ENCODE data around the gene PTPRN2.

Gene PTPRN2

DNA sequence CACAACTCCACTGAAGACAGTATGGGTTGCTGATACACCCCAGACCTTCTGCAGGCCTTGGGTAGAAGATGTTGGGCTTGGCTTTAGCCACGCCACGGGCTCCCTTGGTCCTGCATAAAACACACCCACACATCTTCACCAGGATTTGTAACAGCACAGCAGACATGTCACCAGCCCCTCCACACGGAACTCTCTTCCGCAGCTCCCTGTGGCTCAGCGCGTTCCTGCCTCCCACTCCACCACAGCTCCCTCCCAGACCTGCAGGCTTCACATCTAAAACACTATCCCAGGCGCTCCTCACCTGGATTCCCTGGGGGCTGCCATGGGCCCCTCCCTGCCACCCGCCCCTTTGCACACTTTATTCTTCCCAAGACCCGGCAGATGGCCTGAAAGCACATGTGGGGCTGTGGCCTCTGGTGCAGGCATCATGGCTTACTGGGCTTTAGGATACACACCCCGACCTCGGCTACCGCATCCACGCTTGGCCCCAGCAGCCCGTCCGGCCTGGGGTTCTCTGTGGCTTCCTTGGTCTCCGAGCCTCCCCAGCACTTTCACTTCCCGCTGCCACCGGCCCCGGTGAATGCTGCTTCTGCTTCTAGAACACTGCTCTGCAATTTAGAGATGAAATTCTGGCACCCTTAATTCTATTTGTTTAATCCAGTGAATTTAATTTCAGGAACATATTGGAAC lies 818.0 kb downstream of the PTPRN2 start:
- DNase-seq, result no peak

DNA sequence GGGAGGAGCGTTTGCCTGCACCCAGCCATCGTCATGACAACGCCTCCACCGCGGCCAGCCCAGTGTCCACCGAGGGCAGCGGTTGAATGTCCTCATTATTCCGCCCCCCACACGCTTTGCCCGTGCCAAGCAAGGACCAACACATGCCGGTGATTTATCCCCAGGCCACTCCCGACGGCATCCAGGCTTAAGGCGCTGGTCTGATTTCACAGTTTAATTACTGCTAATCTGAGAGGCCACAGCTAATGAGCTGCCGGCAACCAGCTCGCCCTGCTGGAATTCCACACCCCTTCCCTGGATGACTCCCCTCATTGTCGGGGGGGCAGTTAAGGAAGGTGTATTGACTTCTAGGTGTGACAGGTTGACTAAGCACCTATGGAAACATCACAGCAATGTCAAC lies 818.5 kb downstream of the PTPRN2 start:
- peak; percentile 36 for DNase-seq

DNA sequence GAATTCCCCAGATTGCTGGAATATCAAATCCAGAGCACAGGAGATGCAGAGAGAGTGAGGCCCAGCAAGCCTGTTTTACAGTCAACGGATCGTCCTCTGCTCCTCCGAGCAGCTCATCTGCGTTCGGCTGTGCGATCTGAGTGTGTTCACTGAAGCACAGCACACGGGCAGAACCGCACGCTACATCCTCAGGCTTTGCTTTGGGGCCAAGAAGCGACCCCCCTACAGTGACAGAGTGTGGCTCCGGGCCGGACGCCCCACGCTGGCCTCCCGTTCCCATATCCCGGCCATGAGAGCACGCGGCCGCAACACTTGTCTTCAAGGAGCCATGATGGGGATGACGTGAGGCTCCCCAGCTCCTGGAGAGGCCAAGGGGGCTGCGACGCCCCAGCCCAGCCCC lies 819.4 kb downstream of the PTPRN2 start:
- no peak for DNase-seq

DNA sequence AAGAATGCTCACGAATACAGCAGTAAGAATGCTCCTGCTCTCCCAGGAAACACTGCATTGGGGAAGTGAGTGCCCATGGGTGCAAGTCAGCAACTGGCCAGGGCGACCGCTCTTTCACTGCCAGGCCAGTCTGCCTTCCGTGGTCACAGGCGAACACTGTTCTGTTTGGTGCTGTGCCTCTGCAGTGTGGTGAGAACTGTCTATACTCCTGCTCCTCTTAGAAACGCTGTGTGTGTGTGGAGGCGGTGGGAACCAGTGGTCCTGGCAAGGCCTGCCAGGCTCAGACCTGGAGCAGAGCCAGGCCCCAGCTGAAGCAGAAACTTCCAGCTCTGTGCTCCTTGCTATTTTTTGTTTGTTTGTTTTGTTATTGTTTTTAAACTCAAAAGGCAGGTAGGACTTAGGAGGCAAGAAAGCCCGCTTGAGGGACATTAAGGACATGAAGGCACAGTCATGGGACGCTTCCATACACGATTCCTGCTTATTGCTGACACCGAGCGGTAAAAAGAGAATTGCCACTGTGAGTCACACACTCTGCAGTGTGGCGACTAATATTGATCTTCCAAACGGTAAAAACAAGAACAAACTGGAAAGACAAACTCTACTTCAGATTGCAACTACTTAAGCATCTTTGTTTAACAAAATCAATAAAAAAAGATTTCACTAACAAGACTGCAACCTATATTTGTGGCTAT lies 820.0 kb downstream of the PTPRN2 start:
- no peak for DNase-seq

DNA sequence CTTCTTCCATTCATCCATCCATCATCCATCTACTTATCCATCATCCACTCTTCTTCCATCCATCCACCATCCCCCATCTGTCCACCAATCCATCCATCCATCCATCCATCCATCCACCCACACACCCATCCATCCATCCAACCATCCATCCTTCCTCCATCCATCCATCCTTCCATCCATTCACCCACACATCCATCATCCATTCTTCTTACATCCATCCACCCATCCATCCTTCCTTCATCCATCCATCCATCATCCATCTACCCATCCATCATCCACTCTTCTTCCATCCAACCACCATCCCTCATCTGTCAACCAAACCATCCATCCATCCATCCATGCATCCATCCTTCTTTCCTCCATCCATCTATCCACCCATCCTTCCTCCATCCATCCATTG lies 821.5 kb downstream of the PTPRN2 start:
- DNase-seq, result no peak

DNA sequence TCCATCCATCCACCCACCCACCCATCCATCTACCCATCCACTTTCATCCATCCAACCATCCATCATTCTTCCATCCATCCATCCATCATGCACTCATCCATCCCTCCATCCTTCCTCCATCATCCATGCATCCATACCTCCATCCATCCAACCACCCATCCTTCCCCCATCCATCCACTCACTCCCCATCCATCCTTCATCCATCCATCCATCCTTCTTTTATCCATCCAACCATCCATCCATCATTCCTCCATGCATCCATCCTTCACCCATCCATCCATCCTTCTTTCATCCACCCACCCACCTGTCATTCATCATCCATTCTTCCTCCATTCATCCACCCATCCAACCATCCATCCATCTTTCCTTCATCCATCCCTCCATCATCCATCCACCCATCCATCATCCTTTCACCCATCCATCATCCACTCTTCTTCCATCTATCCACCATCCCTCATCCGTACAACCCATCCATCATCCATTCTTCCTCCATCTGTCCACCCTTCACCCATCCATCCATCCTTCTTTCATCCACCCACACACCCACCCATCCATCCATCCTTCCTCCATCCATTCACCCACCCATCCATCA lies 822.6 kb downstream of the PTPRN2 start:
- no peak for DNase-seq

DNA sequence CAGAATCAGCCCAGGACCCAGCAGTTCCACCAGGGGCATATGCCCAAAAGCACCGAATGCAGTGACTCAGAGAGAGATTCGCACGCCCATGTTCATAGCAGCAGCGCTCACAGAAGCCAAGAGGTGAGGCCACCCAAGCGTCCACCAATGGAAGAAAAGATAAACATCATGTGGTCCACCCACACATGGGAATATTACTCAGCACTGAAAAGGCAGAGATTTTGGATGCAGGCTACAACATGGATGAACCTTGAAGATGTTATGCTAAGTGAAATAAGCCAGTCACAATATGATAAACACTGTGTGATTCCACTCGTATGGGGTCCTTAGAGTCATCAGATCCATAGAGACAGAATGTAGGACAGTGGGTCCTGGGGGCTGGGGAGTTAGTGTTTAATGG lies 823.4 kb downstream of the PTPRN2 start:
- DNase-seq, result no peak

DNA sequence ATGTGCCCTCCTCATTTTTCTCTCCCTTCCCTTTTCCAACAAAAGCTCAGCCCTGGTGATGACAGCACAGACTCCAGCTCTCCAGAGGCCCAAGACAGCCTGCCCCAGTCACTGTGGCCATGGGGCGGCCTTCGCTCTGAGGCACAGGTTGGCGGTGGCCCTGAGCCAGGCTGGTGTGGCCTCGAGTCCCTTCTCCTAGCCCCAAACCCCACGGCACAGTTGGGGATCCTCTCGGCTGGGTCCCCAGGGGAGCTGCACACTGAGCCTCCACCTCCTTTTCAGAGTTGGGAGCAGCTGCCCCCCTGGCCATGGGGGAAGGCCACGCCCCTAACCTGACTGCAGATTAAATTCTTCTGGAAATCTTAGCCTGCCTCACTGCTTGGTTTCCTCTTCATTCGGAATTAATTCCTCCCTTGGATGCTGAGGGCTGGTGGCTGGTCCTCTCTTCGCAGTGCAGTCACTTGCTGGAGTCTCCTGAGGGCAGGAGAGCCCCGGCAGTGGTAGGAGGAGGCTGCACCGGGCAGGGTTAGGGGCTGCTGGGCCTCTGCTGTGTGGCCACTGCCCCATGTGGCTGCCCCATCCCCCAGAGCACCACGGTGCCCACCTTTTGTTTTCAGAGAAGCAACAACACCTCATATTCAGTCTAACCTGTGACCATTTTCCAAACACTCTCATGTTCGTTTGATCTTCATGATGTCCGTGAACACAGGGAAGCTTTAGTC lies 824.2 kb downstream of the PTPRN2 start:
- DNase-seq, result no peak

DNA sequence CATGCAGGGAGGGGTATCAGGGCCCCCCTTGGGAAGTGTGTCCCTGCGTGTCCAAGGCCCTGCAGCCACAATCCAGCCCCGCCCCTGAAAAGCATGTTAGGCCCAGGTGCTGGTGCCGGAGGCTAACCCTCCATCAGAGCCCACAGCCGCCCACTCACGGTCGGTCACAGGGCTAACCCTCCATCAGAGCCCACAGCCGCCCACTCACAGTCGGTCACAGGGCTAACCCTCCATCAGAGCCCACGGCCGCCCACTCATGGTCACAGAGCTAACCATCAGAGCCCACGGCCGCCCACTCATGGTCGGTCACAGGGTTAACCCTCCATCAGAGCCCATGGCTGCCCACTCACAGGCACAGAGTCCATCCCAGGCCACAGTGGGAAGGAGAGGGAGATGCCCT lies 824.8 kb downstream of the PTPRN2 start:
- DNase-seq, result no peak

DNA sequence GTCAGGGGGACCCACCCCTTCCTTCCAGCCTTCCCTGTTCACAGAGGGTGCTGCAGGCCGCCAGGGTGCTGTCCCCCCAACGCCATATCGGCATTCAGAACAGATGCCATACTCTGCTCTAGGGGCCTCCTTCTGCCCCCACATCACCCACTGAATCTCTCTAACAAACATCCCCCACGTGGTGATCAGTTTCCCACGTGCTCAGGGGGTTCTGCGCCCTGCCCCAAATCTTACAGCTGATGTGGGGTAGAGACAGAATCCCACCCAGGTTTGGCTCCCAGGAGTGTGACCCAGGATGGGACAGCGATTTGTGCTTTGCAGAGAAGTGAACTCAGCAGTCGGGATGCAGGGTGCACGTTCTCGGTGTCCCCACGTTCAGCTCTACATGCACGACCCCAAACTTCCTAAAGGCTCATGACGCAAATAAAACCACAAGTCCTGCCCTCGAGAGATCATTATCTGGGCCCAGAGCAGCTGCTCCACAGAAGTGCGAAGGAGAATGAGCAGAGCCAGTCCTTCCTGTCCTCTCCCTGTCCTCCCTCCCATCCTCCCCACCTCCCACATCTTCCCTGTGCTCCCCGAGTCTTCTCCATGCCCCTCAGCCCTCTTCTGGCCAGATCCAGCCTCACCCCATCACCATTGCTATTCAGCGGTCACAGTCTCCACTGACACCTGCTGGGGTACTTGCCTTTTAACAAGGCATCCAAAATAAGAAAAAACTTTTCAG lies 827.5 kb downstream of the PTPRN2 start:
- DNase-seq, result no peak

DNA sequence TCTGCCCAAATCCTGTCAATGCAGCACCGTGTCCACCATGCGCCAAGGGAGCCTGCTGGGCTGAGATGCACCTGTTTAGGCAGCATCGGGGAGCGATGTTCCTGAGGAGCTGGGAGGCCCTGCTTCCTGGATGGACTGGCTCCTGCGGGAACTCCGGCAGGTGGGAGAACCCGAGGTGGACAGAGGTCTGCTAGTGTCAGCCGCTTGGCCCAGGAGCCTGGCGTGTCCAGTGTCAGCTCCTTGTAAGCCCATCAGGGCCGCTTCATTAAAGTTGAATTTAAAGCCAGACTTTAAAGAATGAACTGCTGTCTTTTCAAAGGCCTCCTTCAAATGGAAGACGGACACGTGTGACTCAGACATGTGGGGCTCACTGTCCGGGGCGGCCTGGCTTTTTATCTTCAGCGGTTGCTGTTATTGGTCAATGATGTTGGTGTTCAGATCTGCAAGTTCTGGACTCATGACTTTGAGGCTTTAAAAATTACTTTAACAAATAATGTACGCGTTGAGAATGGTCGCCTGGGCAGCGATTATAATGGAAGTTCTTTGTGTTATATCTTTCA lies 828.3 kb downstream of the PTPRN2 start:
- no peak for DNase-seq

DNA sequence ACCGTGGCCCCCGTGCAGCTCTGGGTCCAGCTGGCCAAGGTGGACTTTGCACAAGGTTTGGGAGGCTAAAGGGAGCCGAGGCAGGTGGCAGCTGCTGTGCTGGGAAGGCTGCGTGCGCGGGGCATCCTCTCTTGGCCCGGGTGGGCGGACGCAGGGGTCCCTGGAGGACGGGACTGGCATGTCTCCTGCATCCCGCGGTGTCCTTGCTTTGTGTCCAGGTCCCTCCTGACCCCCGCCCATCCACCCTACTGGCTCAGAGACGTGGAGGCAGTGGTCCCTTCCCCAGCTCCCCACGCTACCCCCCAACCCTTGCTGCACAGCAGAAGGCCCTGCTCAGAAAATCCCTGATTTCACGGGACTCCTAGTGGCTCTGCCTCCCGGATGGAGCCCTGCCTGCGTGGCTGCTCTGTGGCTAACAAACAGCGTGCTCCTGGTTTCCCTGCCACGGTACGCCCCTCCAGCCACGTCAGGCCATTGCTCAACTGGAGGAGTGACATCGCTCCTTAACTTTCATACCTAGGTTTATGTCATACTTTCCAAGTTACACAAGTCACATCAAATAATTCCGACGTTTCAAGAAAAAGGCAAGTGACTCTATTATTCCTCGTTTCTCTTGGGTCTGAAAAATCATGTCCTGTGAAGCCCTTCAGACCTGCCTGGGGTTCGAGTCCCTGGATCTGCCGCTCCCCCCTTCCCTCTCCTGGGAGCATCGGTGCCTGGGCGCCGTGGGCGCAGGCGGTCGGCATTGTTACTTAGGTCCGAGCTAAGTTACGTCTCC lies 829.0 kb downstream of the PTPRN2 start:
- no peak for DNase-seq

DNA sequence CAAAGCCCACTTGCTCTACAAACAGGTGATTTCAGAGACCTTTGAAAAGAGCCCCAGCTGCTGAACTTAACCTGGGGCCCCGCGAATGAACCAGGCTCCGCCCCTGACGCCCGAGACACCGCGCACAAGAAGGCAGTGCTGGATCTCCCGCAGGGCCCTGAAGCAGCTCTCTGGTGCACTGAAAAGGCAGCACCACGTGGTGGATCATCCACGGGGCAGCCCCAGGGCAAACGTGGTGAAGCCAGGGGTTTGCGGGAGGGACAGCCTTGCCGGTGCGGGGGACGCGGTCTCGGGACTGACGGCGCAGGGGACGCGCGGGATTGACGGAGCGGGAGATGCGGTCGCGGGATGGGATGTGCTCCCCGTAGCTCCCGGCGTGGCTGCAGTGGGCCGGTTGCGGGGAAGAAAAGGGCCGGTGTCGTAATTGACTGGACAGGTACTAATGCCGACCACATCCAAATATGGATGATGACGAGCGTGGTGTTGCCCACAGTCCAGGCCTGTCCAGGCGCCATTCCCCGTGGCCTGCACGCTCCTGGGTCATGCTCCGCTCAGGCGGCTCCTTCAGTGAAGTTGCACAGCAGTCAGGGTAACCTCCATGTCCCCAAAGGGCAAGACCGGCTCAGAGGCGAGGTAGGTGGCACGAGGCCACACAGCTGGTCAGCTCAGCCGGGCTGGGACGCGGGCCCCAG lies 829.7 kb downstream of the PTPRN2 start:
- no peak for DNase-seq

DNA sequence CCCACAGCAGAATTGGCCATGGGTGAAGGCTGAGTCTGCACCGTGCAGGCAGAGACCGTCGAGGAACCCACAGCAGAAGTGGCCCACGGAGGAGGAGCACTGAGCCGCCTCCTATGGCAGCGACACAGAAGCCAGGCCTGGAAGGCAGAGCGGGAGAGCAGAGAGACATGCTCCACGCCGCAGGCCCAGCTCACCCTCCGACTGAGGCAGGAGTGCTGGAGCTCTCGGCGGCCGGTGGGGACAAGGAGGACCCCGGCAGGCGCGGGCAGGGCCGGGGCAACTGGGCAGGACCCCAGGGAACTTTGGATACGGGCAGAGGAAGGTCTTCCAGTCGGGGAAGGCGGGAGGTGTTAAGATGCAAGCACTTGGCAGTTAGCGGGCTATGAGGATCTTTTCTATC lies 830.4 kb downstream of the PTPRN2 start:
- DNase-seq, result no peak

DNA sequence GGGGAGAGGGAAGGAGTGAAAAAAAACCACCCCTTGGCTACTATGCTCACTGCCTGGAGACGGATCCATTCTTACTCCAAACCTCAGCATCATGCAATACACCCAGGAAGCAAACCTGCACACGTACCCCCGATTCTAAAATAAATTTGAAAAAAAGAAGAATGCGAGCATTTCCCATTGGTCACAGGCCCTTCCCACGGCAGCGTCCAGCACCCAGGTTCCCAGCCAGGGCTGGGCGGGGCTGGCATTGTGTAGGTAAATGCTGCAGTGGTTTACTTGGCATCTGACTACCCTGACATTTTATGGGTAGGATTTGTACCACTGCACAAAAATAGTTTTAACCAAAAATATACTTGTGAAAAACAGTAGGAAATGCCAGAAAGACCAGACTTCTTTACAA lies 831.9 kb downstream of the PTPRN2 start:
- DNase-seq, result no peak

DNA sequence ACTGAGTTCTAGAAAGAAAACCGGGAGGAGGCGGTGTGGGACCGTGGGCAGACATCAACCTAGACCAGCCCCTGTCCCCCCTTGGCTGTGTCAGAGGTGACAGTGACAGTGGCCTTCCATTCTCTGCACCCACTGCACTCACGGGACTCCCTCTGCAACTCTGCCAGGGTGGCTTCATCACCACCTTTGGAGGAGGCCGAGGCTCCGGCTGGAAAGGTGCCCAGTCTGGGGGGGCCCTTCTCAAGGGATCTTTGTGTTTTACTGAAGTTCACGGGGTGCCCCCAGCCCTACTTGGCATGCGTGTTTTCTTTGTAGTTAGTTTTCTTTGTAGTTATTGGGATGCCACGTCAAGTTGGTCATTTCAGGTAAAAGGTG lies 833.2 kb downstream of the PTPRN2 start:
- no peak for DNase-seq

DNA sequence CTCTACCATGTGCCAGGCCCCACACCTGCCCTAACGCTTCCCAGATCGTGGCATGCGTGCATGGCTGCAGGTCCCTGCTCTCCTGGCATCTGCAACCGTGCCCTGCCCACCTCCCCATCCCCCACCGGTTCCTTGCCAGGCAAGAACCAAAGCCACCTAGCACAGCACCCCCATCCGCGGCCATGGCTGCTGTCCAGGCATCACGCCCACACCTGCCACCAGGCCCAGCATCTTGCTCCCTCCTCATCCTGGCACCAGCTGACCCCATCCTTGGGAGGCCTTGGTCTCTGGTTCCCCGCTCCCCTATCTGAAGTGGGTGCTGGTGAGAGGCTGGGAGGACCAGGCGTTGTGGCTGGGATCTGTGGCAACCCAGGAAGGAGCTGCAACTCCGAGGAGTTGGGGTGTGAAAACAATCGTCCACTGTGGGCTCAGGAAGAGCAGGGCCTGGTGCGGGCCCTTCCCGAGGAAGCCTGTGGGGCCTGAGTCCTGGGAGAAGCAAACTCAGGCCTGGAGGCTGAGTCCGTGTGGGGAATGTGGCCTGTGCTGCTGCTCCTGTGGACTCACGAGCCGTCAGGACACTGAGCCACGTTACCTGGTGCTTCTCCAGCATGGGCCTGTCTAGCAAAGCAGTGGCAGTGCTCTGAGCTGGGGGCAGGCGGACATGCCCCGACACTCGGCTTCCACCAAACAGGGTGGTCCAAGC lies 833.8 kb downstream of the PTPRN2 start:
- no peak for DNase-seq

DNA sequence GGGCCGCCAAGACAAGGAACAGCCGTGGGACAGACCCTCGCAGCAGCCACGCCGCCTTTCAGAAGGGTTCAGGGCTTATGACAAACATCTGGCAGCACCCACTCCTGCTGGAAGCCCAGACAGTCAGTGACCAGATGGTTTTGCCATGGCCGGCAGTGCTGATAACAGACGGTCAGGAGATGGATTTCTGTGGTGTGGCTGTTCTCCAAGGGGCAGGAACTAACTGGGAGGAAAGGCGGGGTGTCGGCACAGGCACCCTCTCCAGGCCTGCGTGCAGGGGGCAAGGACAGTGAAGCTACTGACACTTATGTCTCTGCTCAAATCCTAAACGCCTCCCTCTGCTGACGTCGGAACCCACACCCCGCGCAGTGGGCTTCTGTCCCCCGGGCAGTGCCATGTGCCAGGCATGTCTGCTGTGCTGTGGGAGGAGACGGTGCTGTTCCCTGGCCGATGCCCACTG lies 834.8 kb downstream of the PTPRN2 start:
- DNase-seq, result no peak

DNA sequence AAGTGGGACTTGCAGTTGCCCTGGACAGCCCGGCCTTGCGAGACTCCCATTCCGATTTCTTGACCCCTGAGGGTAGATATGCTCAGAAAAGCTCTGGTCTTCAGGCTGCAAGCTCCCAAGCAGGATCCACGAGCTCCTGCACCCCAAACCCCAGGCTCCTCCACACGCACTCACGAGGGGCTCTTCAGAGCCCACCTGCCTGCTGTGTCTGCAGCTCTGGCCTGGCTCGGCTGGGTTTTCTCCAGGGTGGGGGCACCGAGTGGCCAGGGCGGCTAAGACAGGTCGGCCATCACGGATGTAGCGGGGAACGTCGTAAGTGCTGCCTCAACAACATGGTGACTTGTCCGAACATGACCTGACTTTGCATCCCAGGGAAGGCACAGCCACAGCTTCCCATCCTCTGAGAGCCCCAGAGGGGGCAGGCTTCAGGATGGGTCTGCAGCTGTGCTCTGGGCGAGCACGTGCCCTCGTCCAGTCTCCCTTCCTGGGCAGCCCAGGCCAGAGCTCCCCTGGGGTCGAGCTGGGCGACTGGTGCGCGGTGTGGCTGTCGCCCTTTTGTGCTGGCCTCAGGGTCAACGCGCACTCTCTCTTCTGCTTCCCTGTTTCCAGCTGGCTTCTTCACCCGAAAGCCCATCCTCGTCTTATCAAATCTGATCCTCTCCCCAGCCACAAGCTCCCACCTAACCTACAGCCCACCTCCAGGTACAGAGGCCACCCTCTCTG lies 835.5 kb downstream of the PTPRN2 start:
- DNase-seq, result no peak

DNA sequence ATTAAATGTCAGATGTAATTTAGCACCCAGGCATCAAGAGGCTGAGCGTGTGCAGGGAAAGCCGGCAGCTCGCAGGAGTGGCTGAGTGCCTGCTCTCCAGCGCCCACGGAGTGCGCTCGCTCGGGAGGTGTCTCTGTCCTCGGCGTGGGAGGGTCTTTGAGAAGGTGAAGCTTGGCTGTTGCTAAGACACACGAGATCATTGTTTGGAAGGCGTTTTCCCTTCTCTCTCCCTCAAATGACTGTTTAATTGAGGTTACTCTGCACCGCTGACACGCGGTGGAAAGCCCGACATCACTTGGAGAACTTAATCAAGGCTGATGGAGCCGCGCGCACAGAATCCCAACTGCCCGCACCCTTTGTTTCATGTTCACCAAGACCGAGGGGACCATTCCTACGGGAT lies 836.2 kb downstream of the PTPRN2 start:
- no peak for DNase-seq
